Smooth muscle cell (in vitro differentiated cells): ENCODE measurements around the gene LBX2. TPM values are rescaled to one million over a fixed set of nuclear protein-coding genes. Genes with fewer than 3 reads are reported as not detected.

Experiments
- DNase-seq: peaks from one replicate; lab custom pipeline; 2025; ENCODE audit not compliant: unreplicated experiment; lab: John Stamatoyannopoulos, UW
- H2AFZ ChIP-seq: fragments of 200-600 bp; sonication (generic); 2 replicates; pipeline ENCODE4 v1.6.0; 2016; ENCODE audit warnings: antibody characterized with exemption, low read depth, mild to moderate bottlenecking
- H3F3A ChIP-seq: fragments of 200-600 bp; sonication (generic); 2 replicates; pipeline ENCODE4 v1.6.0; 2017; ENCODE audit warnings: antibody characterized with exemption, low read depth
- H3K27ac ChIP-seq: fragments of 200-600 bp; sonication (generic); 2 replicates; pipeline ENCODE4 v1.5.1; 2016; ENCODE audit warnings: low read depth, mild to moderate bottlenecking
- H3K27me3 ChIP-seq: fragments of 200-600 bp; sonication (generic); 2 replicates; pipeline ENCODE4 v1.6.1; 2016; ENCODE audit warnings: low read depth, mild to moderate bottlenecking
- H3K36me3 ChIP-seq: fragments of 200-600 bp; sonication (generic); 2 replicates; pipeline ENCODE4 v1.5.1; 2016; ENCODE audit warnings: low read depth
- H3K4me1 ChIP-seq: fragments of 200-600 bp; sonication (generic); 2 replicates; pipeline ENCODE4 v1.5.1; 2016; ENCODE audit warnings: low read depth
- H3K4me2 ChIP-seq: fragments of 200-600 bp; sonication (generic); 2 replicates; pipeline ENCODE4 v1.6.0; 2016; ENCODE audit warnings: mild to moderate bottlenecking
- H3K4me3 ChIP-seq: fragments of 200-600 bp; sonication (generic); 2 replicates; pipeline ENCODE4 v1.5.1; 2016; ENCODE audit warnings: mild to moderate bottlenecking
- H3K79me2 ChIP-seq: fragments of 200-600 bp; sonication (generic); 2 replicates; pipeline ENCODE4 v1.6.0; 2016; ENCODE audit warnings: low read depth, mild to moderate bottlenecking
- H3K9ac ChIP-seq: fragments of 200-600 bp; sonication (generic); 2 replicates; pipeline ENCODE4 v1.6.0; 2016; ENCODE audit warnings: low read depth
- H3K9me3 ChIP-seq: fragments of 200-600 bp; sonication (generic); replicated peaks from 2 replicates; pipeline ENCODE4 v1.5.1; 2016; ENCODE audit warnings: low read depth
- H4K20me1 ChIP-seq: fragments of 200-600 bp; sonication (generic); 2 replicates; pipeline ENCODE4 v1.6.0; 2016; ENCODE audit warnings: low read depth
- CTCF ChIP-seq: fragments of 200-600 bp; sonication (generic); IDR thresholded peaks from 2 replicates; pipeline ENCODE4 v1.5.1; 2017; ENCODE audit warnings: borderline replicate concordance, mild to moderate bottlenecking, antibody characterized with exemption; ENCODE audit not compliant: insufficient read depth, poor library complexity, severe bottlenecking
- WGBS: methylation state at CpG from one replicate; pipeline ENCODE4 v1.1.7; 2016; ENCODE audit warnings: low lambda C conversion rate; 5-methylcytosine and 5-hydroxymethylcytosine counted together
- polyA plus RNA-seq: library from polyadenylated mRNA; unstranded; fragments of >200 nt; fragmentation: Nextera tagmentation; extraction: Ambion mirVana; gene quantifications from 2 replicates; pipeline ENCODE4 v1.2.1, GENCODE V29; 2016
- total RNA-seq: library from RNA; depleted of rRNA; stranded (reverse); fragments of >200 nt; gene quantifications from 2 replicates; pipeline ENCODE4 v1.2.3, GENCODE V29; 2014

Gene LBX2
- total and polyA plus RNA-seq, 2 experiments from 2014 or later = 1.5 to 2.4 TPM

- peak overlapping the region; percentile 63 for H3K4me2 ChIP-seq
- no peaks in the 10 kb centered on the region for H3K79me2 ChIP-seq
Observed at GRCh38 chr2:74513605-74514367, 14.4 kb upstream of the LBX2 start.

GRCh38 chr2:74512744-74513604 is 13.6 kb upstream of the LBX2 start:
- H2AFZ ChIP-seq = no peak overlapping the region
- TF ChIP-seq CTCF = no peak

More at GRCh38 chr2:74513605-74514367, 14.4 kb upstream of the LBX2 start:
- Histone ChIP-seq H3K4me3 (peak overlapping the region; percentile 13), H2AFZ (no peak overlapping the region), H3K27me3 (peaks cover 92% of the 10 kb centered on the region), H3F3A (peaks cover 4% of the 10 kb centered on the region), H3K4me1 (peaks cover 17% of the 10 kb centered on the region), H4K20me1 (no peaks in the 10 kb centered on the region), H3K9ac (no peak overlapping the region), H3K9me3 (no peaks in the 10 kb centered on the region), H3K36me3 (no peaks in the 10 kb centered on the region), H3K27ac (no peak overlapping the region)
- 5% methylated on average over 45 of the region's 52 CpGs for WGBS
- TF ChIP-seq CTCF = no peak
- DNase-seq = no peak

GRCh38 chr2:74511104-74511989 is 11.9 kb upstream of the LBX2 start:
- TF ChIP-seq CTCF = no peak
- Histone ChIP-seq H3K36me3 (no peaks in the 10 kb centered on the region), H3K4me3 (no peak overlapping the region), H3K27ac (no peak overlapping the region), H3K27me3 (peaks cover 68% of the 10 kb centered on the region), H4K20me1 (no peaks in the 10 kb centered on the region), H2AFZ (no peak overlapping the region), H3K9me3 (no peaks in the 10 kb centered on the region), H3K9ac (no peak overlapping the region), H3K4me2 (no peak overlapping the region), H3K79me2 (peaks cover 6% of the 10 kb centered on the region), H3K4me1 (peaks cover 26% of the 10 kb centered on the region), H3F3A (peaks cover 5% of the 10 kb centered on the region)
- 70% methylated on average over 11 of the region's 11 CpGs for WGBS
- DNase-seq = no peak

More at GRCh38 chr2:74512744-74513604, 13.6 kb upstream of the LBX2 start:
- no peak overlapping the region for H3K4me3 ChIP-seq
- H3K27ac ChIP-seq = no peak overlapping the region
- WGBS = 11% methylated on average over 20 of the region's 36 CpGs
- H3K79me2 ChIP-seq = no peaks in the 10 kb centered on the region
- H3F3A ChIP-seq = peaks cover 5% of the 10 kb centered on the region
- no peak for DNase-seq
- H3K36me3 ChIP-seq = no peaks in the 10 kb centered on the region
- H3K27me3 ChIP-seq = peaks cover 84% of the 10 kb centered on the region
- no peaks in the 10 kb centered on the region for H4K20me1 ChIP-seq
- H3K9ac ChIP-seq = no peak overlapping the region
- H3K4me2 ChIP-seq = no peak overlapping the region
- H3K9me3 ChIP-seq = no peaks in the 10 kb centered on the region
- peaks cover 21% of the 10 kb centered on the region for H3K4me1 ChIP-seq
